GDM1 (cell line): ENCODE measurements around the gene DPM1.

ENCODE experiments used
- DNase-seq: peaks from one replicate; lab custom pipeline; 2025; lab: John Stamatoyannopoulos, UW

Gene DPM1

DNA sequence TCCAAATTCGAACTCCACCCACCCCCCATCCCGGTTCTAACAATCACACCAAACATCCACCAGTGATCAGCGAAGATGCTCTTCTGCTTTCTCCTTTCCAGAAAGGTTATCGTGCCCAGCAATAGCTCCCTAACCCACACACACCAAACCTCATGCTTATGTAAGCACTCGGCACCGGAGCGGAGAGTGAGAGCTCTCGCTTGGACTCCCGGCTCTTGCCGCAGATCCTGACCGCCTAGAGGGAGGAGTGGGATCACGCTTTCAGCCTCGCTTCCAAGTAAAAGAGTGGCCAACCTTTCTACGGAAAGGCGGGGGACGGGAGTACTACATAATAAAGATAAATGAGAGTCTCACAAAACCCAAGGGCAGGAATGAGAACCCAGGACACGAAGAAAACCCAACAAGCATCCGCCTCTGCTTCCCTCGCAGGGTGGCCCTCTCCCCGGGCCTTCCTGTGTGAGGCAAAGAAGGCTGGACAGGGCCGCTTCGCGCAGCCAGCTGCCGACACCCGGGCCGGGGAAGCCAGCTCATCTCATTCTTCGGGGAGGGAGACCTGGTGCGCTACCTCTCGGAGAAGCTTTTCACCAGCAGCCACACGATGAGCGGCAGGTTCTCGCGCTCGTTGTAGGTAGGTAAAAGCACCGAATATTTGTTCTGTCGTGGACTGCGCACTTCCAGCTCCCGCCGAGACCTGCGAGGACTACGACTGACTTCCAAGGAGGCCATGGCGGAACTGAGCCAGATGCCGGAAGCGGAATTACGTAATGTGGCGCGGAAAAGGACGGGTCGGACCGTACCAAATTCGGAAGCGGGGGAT, at the start of gene DPM1:
TSS of gene DPM1 (minus strand) at position 735 of the 817 bp plus-strand sequence. CDS start at position 726, 9 bp downstream.
- peak; percentile 77 for DNase-seq

DNA sequence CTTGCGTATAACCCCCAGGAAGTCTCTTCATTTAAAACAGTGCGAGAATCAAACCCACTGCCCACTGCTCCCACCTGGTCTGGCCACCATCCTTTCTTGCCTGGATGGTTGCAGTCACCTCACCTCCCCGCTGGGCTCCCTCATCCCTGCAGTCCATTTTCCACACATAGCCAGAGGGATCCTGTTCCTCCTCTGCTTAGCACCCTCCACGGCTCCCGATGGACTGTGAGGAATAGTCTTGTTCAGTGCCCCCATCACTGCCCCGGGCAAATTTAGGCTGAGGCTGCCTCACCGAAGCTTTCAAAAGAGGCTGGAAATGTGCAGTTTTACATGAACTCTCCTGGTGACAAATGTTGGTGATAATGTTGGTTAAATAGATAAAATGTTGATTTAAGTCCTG, 46.9 kb upstream of the DPM1 start:
- DNase-seq = no peak

DNA sequence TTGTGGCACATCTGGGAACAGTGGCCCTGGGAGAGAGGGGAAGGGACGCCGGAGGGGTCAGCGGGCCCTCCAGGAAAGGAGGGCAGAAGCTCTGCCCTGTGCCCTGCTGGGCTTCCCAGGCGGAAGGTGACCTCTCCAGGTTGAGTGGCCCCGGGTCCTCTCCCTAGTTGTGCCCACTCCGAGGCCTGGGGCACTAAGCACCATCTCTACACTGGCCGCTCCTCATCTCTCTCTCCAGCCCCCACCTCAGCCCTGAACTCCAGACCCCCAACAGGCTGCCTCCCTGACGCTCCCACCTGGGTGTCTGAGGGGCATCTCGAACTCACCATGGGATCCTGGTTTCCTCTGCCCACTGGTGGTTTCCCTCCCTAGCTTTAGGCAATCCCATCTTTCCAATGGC, 46.4 kb upstream of the DPM1 start:
- no peak for DNase-seq

DNA sequence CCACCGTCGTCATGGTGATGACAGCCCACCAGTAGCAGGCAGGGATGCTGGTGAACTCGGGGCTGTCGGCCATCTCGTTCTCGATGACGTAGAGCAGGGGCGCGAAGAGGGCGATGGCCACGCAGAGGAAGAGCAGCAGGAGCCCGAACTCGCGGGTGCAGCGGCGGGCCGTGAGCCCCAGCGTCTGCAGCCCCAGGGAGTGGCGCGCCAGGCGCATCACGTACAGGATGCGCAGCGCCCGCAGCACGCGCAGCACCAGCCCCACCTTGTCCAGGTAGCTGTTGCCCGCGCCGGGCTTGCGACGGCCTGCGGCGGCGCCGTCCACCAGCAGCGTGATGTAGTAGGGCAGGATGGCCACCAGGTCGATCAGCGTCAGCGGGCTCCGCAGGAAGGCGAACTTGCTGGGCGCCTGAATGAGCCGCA, 46.0 kb upstream of the DPM1 start:
- no peak for DNase-seq

DNA sequence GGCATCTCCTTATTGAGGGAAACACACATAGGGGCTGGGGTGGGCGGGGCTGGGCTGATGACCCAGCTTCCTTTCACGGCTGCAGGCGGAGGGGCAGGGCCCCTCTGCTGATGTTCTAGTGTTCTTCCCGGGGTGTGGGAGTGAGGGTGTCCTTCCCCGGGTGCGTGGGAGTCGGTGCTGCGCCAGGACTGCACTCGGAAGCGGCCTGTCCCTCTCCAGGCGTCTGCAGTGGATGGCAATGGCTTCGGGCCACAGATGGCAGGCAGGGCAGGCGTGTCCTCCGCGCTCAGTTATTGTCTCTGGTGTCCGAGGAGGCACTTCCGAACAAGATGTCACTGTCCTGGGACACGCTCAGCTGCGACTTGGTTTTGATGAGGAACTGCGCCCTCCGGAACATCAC, 45.4 kb upstream of the DPM1 start:
- DNase-seq = no peak

DNA sequence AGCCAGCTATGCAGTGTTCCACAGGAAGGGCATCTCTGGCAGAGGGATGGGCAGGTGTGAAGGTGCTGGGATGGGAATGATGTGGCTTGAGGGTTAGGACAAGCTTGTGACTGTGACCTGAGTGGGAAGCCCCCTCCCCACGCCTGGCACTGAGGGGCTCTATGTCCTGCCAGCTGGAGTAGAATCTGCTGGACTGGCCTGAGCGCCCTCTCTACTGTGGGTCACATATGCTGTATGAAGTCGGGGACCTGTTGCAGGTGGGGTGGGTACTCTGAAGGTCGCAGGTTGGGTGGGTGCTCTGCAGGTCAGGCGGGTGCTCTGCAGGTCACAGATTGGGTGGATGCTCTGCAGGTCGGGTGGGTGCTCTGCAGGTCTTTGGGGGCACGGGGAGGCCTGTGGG, 44.3 kb upstream of the DPM1 start:
- no peak for DNase-seq

DNA sequence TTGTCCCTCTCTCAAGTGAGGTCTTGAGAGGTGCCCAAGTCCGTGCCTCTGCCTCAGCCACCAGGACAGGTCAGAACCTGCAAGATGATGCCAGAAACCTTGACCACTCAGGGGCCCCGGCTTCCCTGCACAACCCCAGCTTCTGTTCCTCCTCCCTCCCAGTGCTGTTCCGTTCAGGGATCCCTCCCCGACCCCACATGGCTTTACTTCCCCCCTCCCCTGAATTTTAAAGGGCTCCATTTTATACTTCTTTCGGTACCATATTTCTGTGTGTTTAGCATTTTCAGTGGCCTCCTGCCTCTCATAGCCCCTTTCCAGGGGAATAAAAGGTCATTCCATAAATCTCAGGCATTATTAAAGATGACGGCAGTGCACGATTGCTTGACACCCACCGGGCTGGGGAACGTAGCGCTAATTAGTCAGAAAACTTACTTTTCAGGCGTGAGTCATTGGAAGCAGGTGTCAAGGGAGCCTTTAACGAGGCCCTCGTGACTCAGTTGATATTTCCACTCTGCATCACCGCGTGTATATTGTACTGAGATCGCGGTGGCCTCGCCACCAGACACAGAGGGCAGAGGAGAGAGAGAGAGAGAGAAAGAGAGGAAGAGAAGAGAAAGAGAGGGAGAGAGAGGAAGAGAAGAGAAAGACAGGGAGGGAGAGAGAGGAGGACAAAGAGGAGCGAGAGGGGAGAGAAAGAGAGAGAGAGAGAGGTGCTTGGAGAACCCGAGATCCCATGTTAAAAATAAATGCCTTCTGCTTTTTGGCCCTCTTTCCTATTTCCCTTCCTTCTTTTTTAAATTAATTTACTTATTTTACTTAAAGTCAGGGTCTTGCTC, 43.3 kb upstream of the DPM1 start:
- no peak for DNase-seq

DNA sequence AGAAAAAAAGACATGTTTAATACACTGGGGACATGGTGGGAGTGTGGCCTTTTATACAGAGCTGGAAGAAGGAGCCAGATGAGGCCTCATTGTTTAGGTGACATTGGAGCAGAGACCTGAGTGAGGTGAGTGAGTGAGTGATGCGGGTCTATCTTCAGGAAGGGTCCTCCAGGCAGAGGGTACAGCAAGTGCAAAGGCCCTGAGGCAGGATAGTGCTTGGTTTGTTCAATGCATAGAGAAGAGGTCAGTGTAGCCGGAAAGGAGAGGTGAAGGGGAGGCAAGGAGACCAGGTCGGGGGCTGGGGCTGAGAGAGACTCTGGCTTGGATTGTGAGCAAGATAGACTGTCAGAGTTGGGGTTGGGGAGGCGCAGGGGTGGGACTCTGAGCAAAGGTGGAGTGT, 41.0 kb upstream of the DPM1 start:
- no peak for DNase-seq

DNA sequence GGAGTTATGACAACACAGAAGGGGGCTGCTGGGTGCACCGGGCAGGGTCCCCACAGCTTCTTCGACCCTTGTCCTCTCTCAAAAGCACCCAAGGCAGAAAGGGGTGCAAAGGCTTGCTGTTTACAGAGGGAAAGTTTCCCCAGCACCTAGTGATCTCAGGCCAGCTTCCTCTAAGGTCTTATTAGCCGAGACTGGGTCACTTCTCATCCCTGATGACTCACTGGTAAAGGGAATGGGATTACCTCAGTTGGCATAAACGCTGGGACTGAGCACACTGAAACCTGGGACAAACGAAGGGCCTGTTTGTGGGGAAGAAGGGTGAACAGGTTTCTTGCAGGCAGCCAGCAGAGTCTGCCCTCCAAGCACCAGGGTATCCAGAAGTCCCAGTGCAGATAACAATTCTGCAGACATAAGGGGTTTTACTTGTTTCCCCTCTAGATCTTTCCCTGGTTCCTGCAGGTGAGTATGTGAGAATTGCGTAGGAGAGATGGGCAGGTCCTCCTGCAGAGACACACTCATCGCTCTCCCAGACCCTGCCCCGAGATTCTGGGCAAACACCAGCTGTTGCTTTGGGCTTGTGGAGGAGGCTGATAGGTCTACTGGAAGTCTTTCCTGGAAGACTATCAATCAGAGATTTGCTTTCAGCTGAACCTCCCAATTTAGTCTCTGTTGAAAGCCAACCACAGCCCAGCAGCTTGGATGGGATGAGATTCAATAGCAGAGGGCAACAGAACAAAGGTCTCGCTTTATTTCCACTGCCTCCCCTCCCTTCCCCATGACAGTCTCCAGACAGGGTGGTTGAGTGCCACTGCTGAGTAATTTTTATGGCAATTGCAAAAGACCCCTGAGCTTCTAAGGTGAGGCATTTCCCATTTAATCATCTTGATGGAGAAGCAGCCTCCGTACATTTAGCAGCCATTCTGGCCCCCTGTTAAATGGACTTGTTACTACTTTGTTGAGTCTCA, 38.9 kb upstream of the DPM1 start:
- no peak for DNase-seq

DNA sequence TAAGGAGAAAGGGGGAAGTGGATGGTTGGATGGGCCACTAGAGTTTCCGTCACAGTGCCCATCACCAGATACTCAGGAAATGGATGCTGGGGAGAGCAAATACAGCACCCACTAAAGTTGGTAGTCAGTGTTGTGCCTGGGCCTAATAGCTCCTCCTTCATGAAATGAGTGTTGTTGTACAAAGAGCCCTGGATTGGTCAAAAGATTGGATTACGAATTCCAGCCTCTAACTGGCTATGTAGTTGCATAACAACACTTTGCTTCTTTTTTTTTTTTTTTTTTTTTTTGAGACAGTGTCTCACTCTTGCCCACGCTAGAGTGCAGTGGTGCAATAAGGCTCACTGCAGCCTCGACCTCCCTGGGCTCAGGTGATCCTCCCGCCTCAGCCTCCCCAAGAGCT, 37.2 kb upstream of the DPM1 start:
- DNase-seq = no peak

DNA sequence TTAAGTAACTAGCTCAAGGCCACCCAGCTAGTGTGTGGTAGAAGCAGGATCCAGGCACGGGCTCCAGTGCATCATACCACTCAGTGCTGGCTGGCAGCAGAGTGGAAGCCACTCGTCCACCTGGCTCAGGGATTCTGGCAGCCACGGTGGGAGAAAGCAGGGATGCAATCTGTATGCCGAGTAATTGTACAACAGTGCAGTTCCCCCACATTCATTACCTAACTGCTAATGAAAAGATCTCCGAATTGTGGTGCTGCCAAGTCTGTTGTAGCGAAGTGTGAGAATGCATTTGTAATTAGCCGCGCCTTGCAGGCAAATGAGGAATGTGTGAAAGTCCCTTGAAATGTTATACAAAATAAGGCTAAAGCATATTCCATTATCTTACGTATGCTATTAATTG, 35.5 kb upstream of the DPM1 start:
- no peak for DNase-seq

DNA sequence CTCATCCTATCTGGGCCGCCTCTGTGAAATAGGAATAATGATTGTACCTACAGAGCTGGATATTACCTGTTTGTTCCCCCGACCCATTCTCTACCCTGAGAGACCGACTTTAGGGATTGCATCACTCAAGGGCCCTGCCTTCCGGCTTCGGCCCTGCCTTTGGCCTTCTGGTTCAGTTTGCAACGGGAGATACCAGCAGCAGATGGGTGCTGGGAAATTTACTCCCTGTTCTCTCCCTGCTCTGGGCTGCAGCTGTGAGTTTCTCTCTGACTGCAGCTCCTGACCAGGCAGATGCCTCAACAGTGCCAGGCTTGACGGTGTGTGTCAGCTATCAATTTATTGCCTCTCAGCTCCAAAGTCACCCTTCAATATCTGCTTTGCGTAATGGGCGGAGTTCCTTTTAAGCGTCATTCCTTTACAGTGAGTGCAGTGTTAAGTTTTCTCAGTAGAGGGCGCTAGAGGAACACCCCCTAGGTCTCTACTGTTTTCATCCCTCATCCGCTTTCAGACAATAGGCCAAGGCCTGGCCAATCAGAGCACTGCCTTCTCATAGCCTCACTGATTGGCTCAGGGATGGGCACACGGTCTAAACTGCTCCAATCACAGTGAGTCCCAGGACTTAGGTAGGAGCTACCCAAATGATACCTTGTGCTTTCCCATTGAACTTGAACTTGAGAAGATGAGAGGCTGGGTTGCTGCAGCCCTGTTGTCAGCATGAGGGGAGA, 34.6 kb upstream of the DPM1 start:
- DNase-seq = peak; percentile 49

DNA sequence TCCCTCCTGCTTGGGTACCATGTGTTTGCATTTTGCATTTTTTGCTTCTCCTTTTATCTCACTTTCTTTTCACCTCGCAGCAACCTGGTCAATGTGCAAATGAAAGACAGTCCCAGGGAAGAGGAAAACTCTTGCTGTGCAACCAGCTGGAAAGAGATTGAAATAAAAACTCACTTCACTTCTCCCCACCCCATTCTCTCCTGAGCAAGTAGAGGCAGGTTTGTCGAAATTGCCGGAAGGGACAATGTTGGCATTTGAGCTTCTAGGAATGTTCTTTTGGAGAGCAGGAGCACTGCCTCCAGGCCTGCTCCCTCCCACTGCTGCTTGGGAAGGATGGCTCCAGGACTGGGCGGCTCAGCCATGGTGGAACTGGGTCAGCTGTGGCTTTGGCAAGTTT, 34.0 kb upstream of the DPM1 start:
- no peak for DNase-seq

DNA sequence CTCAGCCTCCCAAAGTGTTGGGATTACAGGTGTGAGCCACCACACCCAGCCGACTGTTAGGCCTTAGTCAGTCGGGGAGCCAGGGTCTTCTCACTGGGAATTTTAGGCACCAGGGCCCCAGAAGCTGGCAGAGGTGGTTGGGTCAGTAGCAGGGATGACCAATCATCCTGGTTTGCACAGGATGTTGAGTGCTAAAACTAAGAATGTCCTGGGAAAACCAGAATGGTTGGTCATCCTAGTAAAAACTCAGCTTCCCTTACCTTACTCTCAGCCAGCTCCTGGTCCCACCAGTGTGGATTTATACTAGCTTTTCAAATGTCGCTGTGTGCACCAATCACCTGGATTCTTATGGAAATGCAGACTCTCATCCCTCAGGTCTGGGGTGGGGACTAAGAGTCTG, 32.7 kb upstream of the DPM1 start:
- DNase-seq = no peak

DNA sequence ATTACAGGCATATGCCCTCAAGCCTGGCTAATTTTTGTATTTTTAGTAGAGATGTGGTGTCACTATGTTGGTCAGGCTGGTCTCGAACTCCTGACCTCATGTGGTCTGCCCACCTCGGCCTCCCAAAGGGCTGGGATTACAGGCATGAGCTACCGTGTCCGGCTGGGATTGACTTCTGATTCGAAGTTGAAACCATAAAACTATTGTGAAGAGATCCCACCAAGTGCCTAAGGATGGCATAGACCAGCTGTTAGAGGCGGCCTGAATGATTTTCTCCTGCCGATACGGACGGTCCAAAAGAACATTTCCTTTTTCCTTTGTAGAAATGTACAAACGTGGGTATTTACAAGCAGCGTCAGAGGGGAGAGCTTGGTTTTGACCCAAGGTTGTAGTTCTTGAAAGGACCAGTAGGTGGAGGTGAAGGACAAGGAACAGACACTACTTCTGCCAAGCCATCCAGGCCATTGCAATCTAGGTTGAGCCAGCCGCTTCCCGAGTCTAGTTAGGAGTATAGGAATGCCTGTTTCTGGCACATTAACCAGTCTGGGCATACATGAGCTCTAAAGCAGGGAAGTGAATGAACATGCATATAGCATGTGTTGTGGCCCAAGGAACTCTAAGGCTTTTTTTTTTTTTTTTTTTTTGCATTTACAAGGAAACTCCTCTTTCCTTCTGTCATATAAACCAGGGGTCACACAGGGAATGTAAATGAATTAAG, 29.3 kb upstream of the DPM1 start:
- peak; percentile 51 for DNase-seq

DNA sequence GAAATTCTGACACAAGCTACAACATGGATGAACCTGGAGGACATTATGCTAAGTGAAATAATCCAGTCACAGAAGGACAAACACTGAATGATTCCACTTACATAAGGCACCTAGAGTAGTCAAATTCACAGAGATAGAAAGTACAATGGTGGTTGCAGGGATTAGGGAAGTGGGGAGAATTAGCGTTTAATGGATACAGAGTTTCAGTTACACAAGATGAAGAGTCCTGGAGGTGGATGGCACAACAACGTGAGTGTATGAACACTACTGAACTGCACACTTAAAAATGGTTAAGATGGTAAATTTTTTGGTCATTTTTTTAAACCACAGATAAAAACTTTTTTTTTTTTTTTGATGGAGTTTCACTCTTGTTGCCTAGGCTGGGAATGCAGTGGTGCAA, 25.0 kb upstream of the DPM1 start:
- DNase-seq = no peak

DNA sequence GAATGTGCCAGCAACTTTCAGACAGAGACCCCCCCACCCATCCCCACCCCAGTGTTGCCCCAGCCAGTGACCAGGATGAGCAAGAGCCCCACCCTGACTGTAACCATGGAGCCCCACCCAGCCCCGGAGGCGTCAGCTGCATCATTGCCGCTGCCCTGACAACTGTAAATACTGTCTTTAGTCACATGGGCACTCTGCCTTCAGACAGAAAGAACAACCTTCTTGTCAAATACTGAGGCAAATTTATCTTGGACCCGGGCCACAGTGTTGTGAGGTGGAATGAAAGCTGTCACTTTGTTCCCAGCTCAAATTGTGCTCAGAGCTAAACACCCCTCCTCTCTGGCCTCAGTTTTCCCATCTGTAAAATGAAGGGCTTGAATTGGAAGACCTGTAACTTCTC, 24.0 kb upstream of the DPM1 start:
- no peak for DNase-seq

DNA sequence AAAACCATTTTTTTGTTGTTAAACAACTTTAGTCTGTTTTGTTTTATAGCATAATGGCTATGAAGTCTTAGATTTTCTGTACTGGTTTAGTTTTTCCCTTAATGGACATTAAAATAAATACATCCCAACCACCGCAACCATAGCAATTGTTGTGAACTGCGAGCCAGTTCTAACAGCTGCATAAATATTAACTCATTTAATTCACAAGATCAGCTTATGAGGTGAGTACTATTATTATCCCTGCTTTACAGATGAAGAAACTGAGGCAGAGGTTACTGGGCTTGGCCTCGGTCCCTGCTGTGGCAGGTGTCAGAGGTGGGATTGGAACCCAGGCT, 23.3 kb upstream of the DPM1 start:
- no peak for DNase-seq

DNA sequence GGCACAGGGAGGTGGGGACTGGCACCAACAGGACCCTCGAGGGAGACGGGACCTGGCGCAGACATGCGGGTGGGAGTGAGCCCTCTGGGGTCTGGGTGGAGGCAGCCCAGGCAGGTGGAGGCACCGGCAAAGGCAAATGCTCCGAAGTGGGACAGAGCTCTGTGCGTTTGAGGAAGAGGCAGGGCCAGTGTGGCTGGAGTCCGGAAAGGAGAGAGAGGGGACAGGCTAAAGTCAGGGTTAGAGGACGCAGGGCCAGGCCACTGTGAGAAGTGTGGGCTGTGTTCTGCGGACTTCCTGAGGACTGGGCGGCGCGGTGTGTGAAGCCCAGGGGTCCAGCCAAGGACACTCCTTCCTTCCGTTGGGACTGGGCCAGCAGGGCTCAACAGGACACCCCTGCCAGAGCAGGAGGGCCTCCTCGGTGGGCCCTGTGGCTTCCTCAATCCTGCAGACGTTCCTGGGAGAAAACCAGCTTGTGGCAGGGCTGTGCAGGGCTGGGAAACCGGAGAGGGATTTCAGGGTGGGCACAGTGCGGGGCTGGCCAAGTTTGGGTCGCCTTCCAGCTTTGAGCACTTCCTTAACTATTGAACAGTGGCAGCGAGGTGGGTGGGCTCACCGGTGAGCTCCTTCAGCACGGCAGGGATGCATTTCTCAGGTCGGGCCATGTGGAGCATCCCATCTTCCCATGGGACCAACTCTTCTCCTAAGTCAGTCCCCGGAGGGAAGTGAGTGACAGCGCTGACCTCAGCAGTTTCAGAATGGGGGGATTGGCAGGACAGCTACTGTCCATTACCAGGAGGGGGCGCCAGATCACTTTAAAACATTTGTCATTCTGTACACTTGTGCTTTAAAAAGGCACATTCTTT, 22.8 kb upstream of the DPM1 start:
- peak; percentile 27 for DNase-seq

DNA sequence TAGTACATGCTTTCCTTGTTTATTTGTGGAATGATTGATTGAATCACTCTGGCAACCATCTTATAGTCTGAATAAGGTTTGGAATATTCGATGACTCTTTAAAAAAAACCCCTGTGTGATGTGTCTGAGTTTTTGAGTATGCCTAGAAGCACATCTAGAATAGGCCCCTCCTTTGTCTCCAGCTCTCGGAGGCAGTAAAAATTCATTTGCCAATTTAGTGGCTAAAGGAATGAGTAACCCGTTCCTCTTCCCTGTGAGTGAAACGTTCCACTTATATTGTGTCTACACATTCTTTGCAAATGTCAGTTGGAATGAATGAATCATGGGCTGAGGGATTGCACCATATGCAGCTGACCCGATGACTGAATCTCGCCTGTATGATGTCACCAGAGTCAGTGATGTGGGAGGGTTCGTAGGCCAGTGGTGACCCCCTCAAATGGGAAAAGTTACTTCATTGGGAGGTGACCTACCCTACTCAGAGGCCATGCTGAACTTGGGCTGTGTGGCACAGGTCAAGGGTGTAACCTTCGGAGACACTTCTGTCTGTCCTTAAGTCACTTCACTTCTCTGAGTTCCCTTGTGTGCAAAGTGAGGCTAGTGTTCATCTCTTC, 21.8 kb upstream of the DPM1 start:
- no peak for DNase-seq
